DOHH2 (cell line): ENCODE measurements around the gene CCBE1.

ENCODE experiments used
- EZH2phosphoT487 ChIP-seq: fragments of 200-600 bp; sonication (generic); IDR thresholded peaks from 2 replicates; pipeline ENCODE4 v1.6.1; 2017; ENCODE audit warnings: borderline replicate concordance, mild to moderate bottlenecking, antibody characterized with exemption, low read length, moderate library complexity, mixed read lengths
- TF ChIP-seq, protein P1 (sequence below): fragments of 200-600 bp; sonication (generic); IDR thresholded peaks from one replicate; pipeline ENCODE4 v1.5.1; 2014; ENCODE audit warnings: antibody characterized with exemption, mild to moderate bottlenecking, low read depth, low read length; ENCODE audit not compliant: poor library complexity, severe bottlenecking

DNA sequence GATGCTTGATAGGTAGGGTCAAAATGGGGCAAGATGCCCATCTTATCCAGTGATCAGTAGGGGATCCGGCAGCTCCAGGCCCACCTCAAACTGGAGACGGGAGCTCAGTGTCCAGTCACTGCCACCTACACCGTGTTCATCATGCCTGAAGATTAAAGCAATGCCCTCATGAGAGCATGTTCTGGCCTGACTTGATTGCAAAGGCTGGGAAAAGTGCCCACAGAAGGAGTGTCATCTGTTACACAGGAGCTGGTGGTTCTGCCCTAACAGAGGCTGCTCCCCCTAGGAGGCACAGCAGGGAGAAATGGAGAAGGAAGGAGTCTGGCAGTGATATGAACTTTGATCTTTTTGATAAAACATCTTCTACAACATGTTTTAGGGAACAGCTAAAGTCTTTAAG, 92.3 kb downstream of the CCBE1 start:
- TF ChIP-seq, protein P1, sequence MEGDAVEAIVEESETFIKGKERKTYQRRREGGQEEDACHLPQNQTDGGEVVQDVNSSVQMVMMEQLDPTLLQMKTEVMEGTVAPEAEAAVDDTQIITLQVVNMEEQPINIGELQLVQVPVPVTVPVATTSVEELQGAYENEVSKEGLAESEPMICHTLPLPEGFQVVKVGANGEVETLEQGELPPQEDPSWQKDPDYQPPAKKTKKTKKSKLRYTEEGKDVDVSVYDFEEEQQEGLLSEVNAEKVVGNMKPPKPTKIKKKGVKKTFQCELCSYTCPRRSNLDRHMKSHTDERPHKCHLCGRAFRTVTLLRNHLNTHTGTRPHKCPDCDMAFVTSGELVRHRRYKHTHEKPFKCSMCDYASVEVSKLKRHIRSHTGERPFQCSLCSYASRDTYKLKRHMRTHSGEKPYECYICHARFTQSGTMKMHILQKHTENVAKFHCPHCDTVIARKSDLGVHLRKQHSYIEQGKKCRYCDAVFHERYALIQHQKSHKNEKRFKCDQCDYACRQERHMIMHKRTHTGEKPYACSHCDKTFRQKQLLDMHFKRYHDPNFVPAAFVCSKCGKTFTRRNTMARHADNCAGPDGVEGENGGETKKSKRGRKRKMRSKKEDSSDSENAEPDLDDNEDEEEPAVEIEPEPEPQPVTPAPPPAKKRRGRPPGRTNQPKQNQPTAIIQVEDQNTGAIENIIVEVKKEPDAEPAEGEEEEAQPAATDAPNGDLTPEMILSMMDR = no peak
- no peak for TF ChIP-seq EZH2phosphoT487
